GM23248 (cell line): ENCODE data around the gene NBR1. TPM values are rescaled to one million over a fixed set of nuclear protein-coding genes. Genes with fewer than 3 reads are reported as not detected.
"Not testable (repeated sequence)": the region's sequence is repeated elsewhere in the genome, so short reads cannot be mapped to it uniquely, and the experiment has no call there.

ENCODE experiments used
- DNase-seq: peaks from one replicate; pipeline ENCODE4 v3.0.0-alpha.2; 2015
- H2AFZ ChIP-seq: fragments of 200-600 bp; sonication (generic); 2 replicates; pipeline ENCODE4 v1.6.1; 2016; ENCODE audit warnings: antibody characterized with exemption
- H3F3A ChIP-seq: fragments of 200-600 bp; sonication (generic); 2 replicates; pipeline ENCODE4 v1.6.1; 2016; ENCODE audit warnings: mild to moderate bottlenecking, antibody characterized with exemption, mixed run types; ENCODE audit not compliant: insufficient read depth
- H3K27ac ChIP-seq: fragments of 200-600 bp; sonication (generic); 2 replicates; pipeline ENCODE4 v1.5.1; 2016; ENCODE audit warnings: mild to moderate bottlenecking
- H3K27me3 ChIP-seq: fragments of 200-600 bp; sonication (generic); replicated peaks from 2 replicates; pipeline ENCODE4 v1.6.1; 2016; ENCODE audit warnings: mild to moderate bottlenecking; ENCODE audit not compliant: insufficient read depth
- H3K36me3 ChIP-seq: fragments of 200-600 bp; sonication (generic); 2 replicates; pipeline ENCODE4 v1.6.1; 2016; ENCODE audit warnings: low read depth, mild to moderate bottlenecking
- H3K4me1 ChIP-seq: fragments of 200-600 bp; sonication (generic); 2 replicates; pipeline ENCODE4 v1.6.1; 2016; ENCODE audit warnings: mild to moderate bottlenecking; ENCODE audit not compliant: insufficient read depth
- H3K4me2 ChIP-seq: fragments of 200-600 bp; sonication (generic); one replicate; pipeline ENCODE4 v1.6.1; 2016; ENCODE audit warnings: mild to moderate bottlenecking; ENCODE audit not compliant: unreplicated experiment
- H3K4me3 ChIP-seq: fragments of 200-600 bp; sonication (generic); 2 replicates; pipeline ENCODE4 v1.5.1; 2016; ENCODE audit warnings: mild to moderate bottlenecking
- H3K79me2 ChIP-seq: fragments of 200-600 bp; sonication (generic); 2 replicates; pipeline ENCODE4 v1.6.1; 2016; ENCODE audit warnings: mild to moderate bottlenecking; ENCODE audit not compliant: insufficient read depth
- H3K9ac ChIP-seq: fragments of 200-600 bp; sonication (generic); 2 replicates; pipeline ENCODE4 v1.6.1; 2016; ENCODE audit warnings: mild to moderate bottlenecking
- H3K9me2 ChIP-seq: fragments of 200-600 bp; sonication (generic); 2 replicates; pipeline ENCODE4 v1.6.1; 2016; ENCODE audit warnings: mixed run types, mild to moderate bottlenecking, moderate library complexity; ENCODE audit not compliant: insufficient read depth
- H3K9me3 ChIP-seq: fragments of 200-600 bp; sonication (generic); one replicate; pipeline ENCODE4 v1.6.1; 2017; ENCODE audit warnings: low read depth
- H4K20me1 ChIP-seq: fragments of 200-600 bp; sonication (generic); 2 replicates; pipeline ENCODE4 v1.6.0; 2016; ENCODE audit not compliant: insufficient read depth
- EZH2 ChIP-seq: fragments of 200-600 bp; sonication (generic); IDR thresholded peaks from 2 replicates; pipeline ENCODE4 v1.6.1; 2018; ENCODE audit warnings: antibody characterized with exemption, mild to moderate bottlenecking; ENCODE audit not compliant: insufficient read depth, poor library complexity, severe bottlenecking
- EZH2phosphoT487 ChIP-seq: fragments of 200-600 bp; sonication (generic); IDR thresholded peaks from 2 replicates; pipeline ENCODE4 v1.6.1; 2018; ENCODE audit warnings: antibody characterized with exemption, moderate library complexity, mild to moderate bottlenecking, low read depth; ENCODE audit not compliant: insufficient read depth
- WGBS, 2 experiments: methylation state at CpG; one replicate each; pipeline ENCODE4 v1.1.6; 2015 to 2017; ENCODE audit warnings: low lambda C conversion rate in 2 of 2, low coverage in 1 of 2; ENCODE audit errors: missing lambda C conversion rate in 2 of 2; 5-methylcytosine and 5-hydroxymethylcytosine counted together
- in situ Hi-C: fragments of 300-500 bp; cut with MboI; formaldehyde crosslinking; loops from 2 replicates; pipeline ENCODE4 v1.15.0; 2020
- polyA plus RNA-seq: library from polyadenylated mRNA; unstranded; fragments of >200 nt; fragmentation: Nextera tagmentation; extraction: Ambion mirVana; gene quantifications from 2 replicates; pipeline ENCODE4 v1.2.1, GENCODE V29; 2016
- total RNA-seq: library from RNA; depleted of rRNA; stranded (reverse); fragments of >200 nt; shearing (Covaris generic); gene quantifications from 2 replicates; pipeline ENCODE4 v1.2.3, GENCODE V29; 2014

The NBR1 gene
- total and polyA plus RNA-seq, 2 experiments from 2014 or later, result 71.6 to 109 TPM

GRCh38 chr17:43151880-43152456 is 19.0 kb upstream of the NBR1 start:
- Histone ChIP-seq H3K4me3 (no peak overlapping the region), H4K20me1 (no peaks in the 10 kb centered on the region), H3K27me3 (no peaks in the 10 kb centered on the region), H3K9ac (no peak overlapping the region), H3F3A (no peaks in the 10 kb centered on the region), H3K4me1 (no peaks in the 10 kb centered on the region), H3K79me2 (no peaks in the 10 kb centered on the region), H2AFZ (no peak overlapping the region), H3K4me2 (no peak overlapping the region), H3K27ac (no peak overlapping the region), H3K9me2 (no peaks in the 10 kb centered on the region), H3K9me3 (no peaks in the 10 kb centered on the region), H3K36me3 (no peaks in the 10 kb centered on the region)
- no peak for DNase-seq
- in situ Hi-C loops, result no loop called here
- WGBS, 2 experiments, result 96 to 100% methylated on average over 3 of the region's 3 CpGs
- TF ChIP-seq EZH2 (no peak), EZH2phosphoT487 (no peak)

GRCh38 chr17:43153197-43153835 is 17.7 kb upstream of the NBR1 start:
- H3K9ac ChIP-seq, H3K4me1 ChIP-seq, H3F3A ChIP-seq, H4K20me1 ChIP-seq, H3K79me2 ChIP-seq, H3K9me3 ChIP-seq, H3K9me2 ChIP-seq, DNase-seq, H3K4me3 ChIP-seq, H3K27ac ChIP-seq, H3K4me2 ChIP-seq, H3K36me3 ChIP-seq, in situ Hi-C loops, H3K27me3 ChIP-seq, H2AFZ ChIP-seq: not testable (repeated sequence)
- 74% methylated on average over 3 of the region's 3 CpGs for WGBS, 2 experiments

GRCh38 chr17:43155666-43156065 is 15.3 kb upstream of the NBR1 start:
- DNase-seq, result no peak
- WGBS, 2 experiments, result 93 to 97% methylated on average over 3 of the region's 3 CpGs
- Histone ChIP-seq H3K4me1 (no peaks in the 10 kb centered on the region), H3K27me3 (no peaks in the 10 kb centered on the region), H4K20me1 (no peaks in the 10 kb centered on the region), H3K9me2 (no peaks in the 10 kb centered on the region), H3K9ac (no peak overlapping the region), H3K4me2 (no peak overlapping the region), H3K4me3 (no peak overlapping the region), H2AFZ (no peak overlapping the region), H3F3A (no peaks in the 10 kb centered on the region), H3K36me3 (no peaks in the 10 kb centered on the region), H3K27ac (no peak overlapping the region), H3K79me2 (no peaks in the 10 kb centered on the region), H3K9me3 (no peaks in the 10 kb centered on the region)
- no peak for TF ChIP-seq EZH2
- no peak for TF ChIP-seq EZH2phosphoT487
- in situ Hi-C loops, result no loop called here

GRCh38 chr17:43159232-43159631 is 11.8 kb upstream of the NBR1 start:
- H3K9me3 ChIP-seq, H2AFZ ChIP-seq, H4K20me1 ChIP-seq, H3K27ac ChIP-seq, H3K36me3 ChIP-seq, H3K9ac ChIP-seq, H3K4me2 ChIP-seq, H3K4me1 ChIP-seq, H3K9me2 ChIP-seq, in situ Hi-C loops, H3K4me3 ChIP-seq, H3K27me3 ChIP-seq, DNase-seq, H3F3A ChIP-seq, H3K79me2 ChIP-seq: not testable (repeated sequence)
- WGBS, 2 experiments, result 72 to 91% methylated on average over 3 to 17 of the region's 25 CpGs

GRCh38 chr17:43159957-43160356 is 11.1 kb upstream of the NBR1 start:
- H3K4me2 ChIP-seq, H3K36me3 ChIP-seq, H2AFZ ChIP-seq, H3K4me1 ChIP-seq, DNase-seq, H3K27ac ChIP-seq, H3K4me3 ChIP-seq, H3K79me2 ChIP-seq, in situ Hi-C loops, H4K20me1 ChIP-seq, H3K9ac ChIP-seq, H3F3A ChIP-seq, H3K27me3 ChIP-seq, H3K9me3 ChIP-seq, H3K9me2 ChIP-seq: not testable (repeated sequence)
- 89 to 92% methylated on average over 8 of the region's 8 CpGs for WGBS, 2 experiments

GRCh38 chr17:43165971-43166370 is 5.0 kb upstream of the NBR1 start:
- H3K9me3 ChIP-seq, H3K4me2 ChIP-seq, H3K4me3 ChIP-seq, H4K20me1 ChIP-seq, H3K36me3 ChIP-seq, H3K9me2 ChIP-seq, H3K27me3 ChIP-seq, DNase-seq, H3K27ac ChIP-seq, H3K4me1 ChIP-seq, H3K9ac ChIP-seq, in situ Hi-C loops, H2AFZ ChIP-seq: not testable (repeated sequence)
- H3F3A ChIP-seq, result peaks cover 14% of the 10 kb centered on the region; the same call in 1 of the 2 replicates
- peaks cover 22% of the 10 kb centered on the region for H3K79me2 ChIP-seq
